Erythroblast (primary cell): Measurements from ENCODE around the gene PAX2.

Experiments used
- DNase-seq, 2 experiments: peaks; one replicate each; lab custom pipeline; 2025; lab: John Stamatoyannopoulos, UW
- GATA1 ChIP-seq: IDR thresholded peaks from 2 replicates; pipeline ENCODE4 v1.6.1; 2011; ENCODE audit warnings: low read depth, mild to moderate bottlenecking, control low read depth, low read length, moderate library complexity
- POLR2A ChIP-seq: IDR thresholded peaks from 2 replicates; pipeline ENCODE4 v1.6.1; 2011; ENCODE audit warnings: mild to moderate bottlenecking, low read length

The PAX2 gene

DNA sequence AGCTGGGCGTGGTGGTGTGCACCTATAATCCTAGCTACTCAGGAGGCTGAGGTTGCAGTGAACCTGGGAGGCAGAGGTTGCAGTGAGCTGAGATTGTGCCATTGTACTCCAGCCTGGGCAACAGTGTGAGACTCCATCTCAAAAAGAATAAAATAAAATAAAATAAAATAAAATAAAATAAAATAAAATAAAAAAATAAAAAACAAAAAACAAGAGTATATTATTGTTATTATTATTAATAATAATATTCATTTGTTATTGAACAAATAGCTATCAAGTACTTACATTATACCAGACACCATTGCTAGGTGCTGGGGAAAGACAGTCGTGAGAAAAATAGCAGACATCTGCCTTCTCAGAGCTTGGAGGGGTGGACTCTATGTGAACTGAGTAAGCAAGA, 24.1 kb downstream of the PAX2 start:
- no peak for TF ChIP-seq GATA1
- no peak for TF ChIP-seq POLR2A
- DNase-seq: no peak

GRCh38 chr10:100773646-100774045, 28.3 kb downstream of the PAX2 start:
- TF ChIP-seq POLR2A (no peak), GATA1 (no peak)
- DNase-seq: no peak

- no peak for TF ChIP-seq POLR2A
- no peak for TF ChIP-seq GATA1
- DNase-seq: no peak
Observed at GRCh38 chr10:100774223-100774622, 28.8 kb downstream of the PAX2 start.

GRCh38 chr10:100774876-100775275, 29.5 kb downstream of the PAX2 start:
- TF ChIP-seq GATA1 (no peak), POLR2A (no peak)
- DNase-seq: no peak

- DNase-seq: no peak
- TF ChIP-seq GATA1 (no peak), POLR2A (no peak)
Observed at GRCh38 chr10:100775386-100775785, 30.0 kb downstream of the PAX2 start.

- TF ChIP-seq POLR2A: no peak
- DNase-seq: no peak
Observed at GRCh38 chr10:100775871-100776270, 30.5 kb downstream of the PAX2 start.

DNA sequence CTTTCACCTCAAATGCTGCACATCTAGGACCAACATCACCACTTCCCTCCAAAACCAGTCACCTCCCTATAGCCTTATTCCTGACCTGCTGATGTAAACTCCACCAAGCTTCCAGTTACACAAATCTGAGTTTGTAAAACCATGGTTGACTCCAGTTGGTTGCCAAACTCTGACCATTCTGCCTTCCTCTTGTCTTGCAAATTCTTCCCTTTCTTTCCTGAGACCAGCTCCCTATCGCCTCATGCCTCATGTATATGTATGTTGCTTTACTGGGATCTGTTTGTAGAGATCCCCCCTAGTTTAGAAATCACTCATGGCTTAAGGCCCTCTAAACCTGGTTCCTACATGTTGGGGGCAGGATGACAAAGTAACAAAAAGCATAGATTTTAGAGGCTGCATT, 31.3 kb downstream of the PAX2 start:
- DNase-seq: no peak
- no peak for TF ChIP-seq GATA1
- TF ChIP-seq POLR2A: no peak

GRCh38 chr10:100779329-100779728, 33.9 kb downstream of the PAX2 start:
- TF ChIP-seq POLR2A (no peak), GATA1 (no peak)
- DNase-seq: no peak

- TF ChIP-seq GATA1 (no peak), POLR2A (no peak)
- DNase-seq: no peak
Observed at GRCh38 chr10:100780324-100780723, 34.9 kb downstream of the PAX2 start.

DNA sequence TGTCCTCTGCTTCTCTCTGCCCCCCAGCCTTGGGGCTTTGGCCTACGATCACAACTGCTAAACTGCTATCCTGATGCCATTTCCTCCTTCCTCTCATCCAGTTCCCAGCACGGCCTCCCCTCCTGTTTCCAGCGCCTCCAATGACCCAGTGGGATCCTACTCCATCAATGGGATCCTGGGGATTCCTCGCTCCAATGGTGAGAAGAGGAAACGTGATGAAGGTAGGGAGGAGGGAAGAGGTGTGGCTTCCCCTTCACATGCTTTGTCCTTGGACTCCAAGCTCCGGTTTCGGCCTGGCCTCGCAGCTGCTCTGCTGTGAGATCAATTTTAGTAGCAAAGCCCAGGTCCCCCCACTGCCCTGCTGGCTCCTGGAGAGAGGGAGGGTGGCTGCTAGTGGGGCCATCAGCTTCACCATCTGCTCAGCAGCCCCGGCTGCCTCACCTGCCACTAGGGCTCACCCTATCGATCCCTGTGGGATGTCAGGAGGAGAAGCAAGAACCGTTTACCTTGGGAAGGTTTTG, 35.8 kb downstream of the PAX2 start:
- TF ChIP-seq GATA1 (no peak), POLR2A (no peak)
- no peak for DNase-seq

DNA sequence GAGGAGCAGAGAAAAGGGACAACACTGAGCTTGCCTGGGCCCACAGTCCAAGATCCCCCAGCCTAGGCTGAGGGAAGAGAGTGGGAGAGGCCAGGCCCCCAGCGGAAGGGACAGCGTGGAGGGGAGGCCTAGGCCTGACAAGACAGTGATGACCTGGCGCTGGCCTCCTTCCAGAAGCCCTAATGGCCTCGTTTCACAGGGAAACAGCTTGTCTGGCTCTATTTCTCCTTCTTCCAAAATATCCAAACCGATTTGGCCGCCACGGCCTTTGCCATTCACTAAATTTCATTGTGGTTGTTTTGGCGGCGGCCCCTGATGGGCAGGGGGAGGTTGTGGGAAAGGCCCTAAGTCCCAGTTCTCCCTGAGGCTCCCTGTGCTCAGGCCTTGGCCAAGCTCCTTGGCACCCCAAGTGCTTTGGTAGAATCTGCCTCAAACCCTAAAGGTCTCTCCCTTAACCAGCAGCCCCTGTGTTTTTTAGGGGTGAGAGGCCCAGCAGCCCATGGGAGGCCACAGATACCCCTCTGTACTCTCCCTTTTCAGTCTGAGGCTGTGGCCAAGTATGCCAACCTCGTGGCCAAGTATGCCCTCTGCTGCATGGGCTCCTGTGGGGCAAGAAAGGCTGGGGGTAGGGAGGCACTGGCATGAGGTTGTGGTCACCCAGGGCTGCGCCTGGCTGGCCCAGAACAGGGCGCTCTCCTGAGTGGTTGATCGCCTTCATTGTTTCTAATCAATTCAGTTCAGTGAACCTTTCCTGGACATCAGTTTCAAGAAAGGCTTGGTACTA, 37.3 kb downstream of the PAX2 start:
- no peak for DNase-seq

GRCh38 chr10:100784126-100784525, 38.7 kb downstream of the PAX2 start:
- no peak for DNase-seq
- TF ChIP-seq GATA1: no peak
- no peak for TF ChIP-seq POLR2A

More for the DNA sequence above, 37.3 kb downstream of the PAX2 start:
- TF ChIP-seq POLR2A: no peak
- TF ChIP-seq GATA1: no peak

DNA sequence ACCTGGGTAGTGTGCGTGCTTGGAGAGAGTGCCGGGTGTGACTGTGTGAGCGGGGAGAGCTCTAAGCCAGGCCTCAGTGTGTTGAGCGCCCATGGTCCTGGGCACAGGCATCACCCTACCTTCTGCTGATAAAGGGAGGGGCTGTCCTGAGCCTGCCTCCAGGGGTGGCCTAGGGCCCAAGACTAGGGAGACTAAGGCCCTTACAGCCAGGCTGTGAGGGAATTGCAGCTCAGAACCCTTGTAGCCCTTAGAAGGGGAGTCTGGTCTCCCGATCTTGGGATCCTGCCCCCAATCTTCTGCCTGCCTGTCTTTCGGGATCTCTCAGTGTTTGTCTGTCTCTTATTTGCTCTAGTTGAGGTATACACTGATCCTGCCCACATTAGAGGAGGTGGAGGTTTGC, 41.2 kb downstream of the PAX2 start:
- DNase-seq: no peak
- TF ChIP-seq GATA1 (no peak), POLR2A (no peak)

- TF ChIP-seq GATA1: no peak
- no peak for TF ChIP-seq POLR2A
- no peak for DNase-seq
Observed at GRCh38 chr10:100788002-100788903, 42.9 kb downstream of the PAX2 start.
